Astrocyte of the spinal cord (primary cell): ENCODE measurements around the gene FBLIM1.
A peak's percentile ranks its signal among the peaks of the same experiment; 100 is the strongest.

Experiments used
- DNase-seq: peaks from one replicate; pipeline ENCODE4 v3.0.0; 2011; ENCODE audit warnings: low read depth, low spot score
- H3K4me3 ChIP-seq: 2 replicates; pipeline ENCODE4 v1.5.1; 2011; ENCODE audit warnings: low read depth, mild to moderate bottlenecking, low read length, moderate library complexity
- CTCF ChIP-seq: IDR thresholded peaks from 2 replicates; pipeline ENCODE4 v1.5.1; 2012; ENCODE audit warnings: low read depth, mild to moderate bottlenecking, low read length, inconsistent platforms
- in situ Hi-C: cut with HindIII; loops from 2 replicates; pipeline ENCODE4 v1.10.0; 2017; ENCODE audit warnings: low sequenced_read_pairs

The FBLIM1 gene

GRCh38 chr1:15775706-15776105 is 17.1 kb downstream of the FBLIM1 start:
- in situ Hi-C loops, result no loop called here
- H3K4me3 ChIP-seq, result no peak overlapping the region
- DNase-seq, result no peak
- no peak for TF ChIP-seq CTCF

- no peak for TF ChIP-seq CTCF
- H3K4me3 ChIP-seq, result no peak overlapping the region
- no peak for DNase-seq
- in situ Hi-C loops, result no loop called here
Observed at GRCh38 chr1:15777909-15778707, 19.5 kb downstream of the FBLIM1 start.

- no peak overlapping the region for H3K4me3 ChIP-seq
- TF ChIP-seq CTCF, result no peak
- in situ Hi-C loops, result no loop called here
- no peak for DNase-seq
Observed at GRCh38 chr1:15785683-15786082, 27.1 kb downstream of the FBLIM1 start.

DNA sequence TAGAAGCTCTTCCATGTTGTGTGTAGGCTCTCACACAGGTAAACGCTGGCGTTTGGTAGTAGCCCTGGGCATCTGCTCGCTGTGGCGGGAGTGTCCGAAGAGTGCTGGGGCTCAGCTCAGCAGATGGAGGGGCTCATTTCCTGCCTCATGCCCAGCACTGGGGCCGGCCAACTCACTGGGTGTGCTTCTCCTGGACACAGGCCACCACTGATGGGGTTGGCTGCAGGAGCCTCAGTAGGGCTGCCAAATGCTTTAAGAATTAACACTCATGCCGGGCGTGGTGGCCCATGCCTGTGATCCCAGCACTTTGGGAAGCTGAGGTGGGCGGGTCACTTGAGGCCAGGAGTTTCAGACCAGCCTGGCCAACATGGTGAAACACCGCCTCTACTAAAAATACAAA is 28.0 kb downstream of the FBLIM1 start:
- in situ Hi-C loops, result no loop called here
- peak; percentile 48 for DNase-seq
- TF ChIP-seq CTCF, result no peak
- H3K4me3 ChIP-seq, result no peak overlapping the region

GRCh38 chr1:15788624-15789301 is 30.2 kb downstream of the FBLIM1 start:
- H3K4me3 ChIP-seq, result no peak overlapping the region

DNA sequence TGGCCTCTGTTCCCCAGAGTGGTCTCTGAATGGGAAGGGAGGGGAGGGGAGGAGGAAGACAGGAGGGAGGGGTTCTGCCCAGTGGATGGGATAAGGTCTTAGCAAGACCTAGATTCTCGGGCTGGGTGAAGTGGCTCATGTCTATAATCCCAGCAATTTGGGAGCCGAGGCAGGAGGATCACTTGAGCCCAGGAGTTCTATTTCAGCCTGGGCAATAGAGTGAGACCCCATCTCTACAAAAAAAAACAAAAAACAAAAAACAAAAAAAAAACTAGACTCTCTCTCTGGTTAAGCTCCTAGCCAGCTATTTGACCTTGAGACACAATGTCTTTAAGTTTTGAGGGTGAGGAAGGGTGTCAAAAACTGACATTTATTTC is 37.5 kb downstream of the FBLIM1 start:
- H3K4me3 ChIP-seq, result no peak overlapping the region
- no peak for DNase-seq
- in situ Hi-C loops, result no loop called here
- no peak for TF ChIP-seq CTCF

More at GRCh38 chr1:15788624-15789301, 30.2 kb downstream of the FBLIM1 start:
- DNase-seq, result peak; percentile 47
- TF ChIP-seq CTCF, result no peak
- in situ Hi-C loops, result no loop called here
